IPS DF 19.7 (cell line): ENCODE results near the gene MRPL10.

Experiments
- DNase-seq: peaks from one replicate; pipeline ENCODE4 v3.0.0-alpha.2; 2013; ENCODE audit warnings: low read depth, low spot score

The MRPL10 gene

DNA sequence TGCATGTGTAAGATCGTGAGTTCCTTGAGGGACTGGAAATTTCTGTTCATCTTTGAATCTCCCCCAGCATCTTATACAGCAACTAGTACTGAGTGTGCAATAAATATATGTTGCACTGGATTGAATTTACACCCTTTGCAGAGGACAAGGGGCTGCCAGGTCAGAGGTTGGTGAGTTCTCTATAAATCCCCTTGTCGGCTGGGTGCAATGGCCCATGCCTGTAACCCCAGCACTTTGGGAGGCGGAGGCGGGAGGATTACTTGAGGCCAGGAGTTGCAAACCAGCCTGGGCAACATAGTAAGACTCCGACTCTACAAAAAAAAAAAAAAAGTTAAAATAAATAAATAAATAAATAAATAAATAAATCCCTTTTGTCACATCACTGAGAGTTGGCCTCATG is 29.0 kb upstream of the MRPL10 start:
- DNase-seq, result no peak

DNA sequence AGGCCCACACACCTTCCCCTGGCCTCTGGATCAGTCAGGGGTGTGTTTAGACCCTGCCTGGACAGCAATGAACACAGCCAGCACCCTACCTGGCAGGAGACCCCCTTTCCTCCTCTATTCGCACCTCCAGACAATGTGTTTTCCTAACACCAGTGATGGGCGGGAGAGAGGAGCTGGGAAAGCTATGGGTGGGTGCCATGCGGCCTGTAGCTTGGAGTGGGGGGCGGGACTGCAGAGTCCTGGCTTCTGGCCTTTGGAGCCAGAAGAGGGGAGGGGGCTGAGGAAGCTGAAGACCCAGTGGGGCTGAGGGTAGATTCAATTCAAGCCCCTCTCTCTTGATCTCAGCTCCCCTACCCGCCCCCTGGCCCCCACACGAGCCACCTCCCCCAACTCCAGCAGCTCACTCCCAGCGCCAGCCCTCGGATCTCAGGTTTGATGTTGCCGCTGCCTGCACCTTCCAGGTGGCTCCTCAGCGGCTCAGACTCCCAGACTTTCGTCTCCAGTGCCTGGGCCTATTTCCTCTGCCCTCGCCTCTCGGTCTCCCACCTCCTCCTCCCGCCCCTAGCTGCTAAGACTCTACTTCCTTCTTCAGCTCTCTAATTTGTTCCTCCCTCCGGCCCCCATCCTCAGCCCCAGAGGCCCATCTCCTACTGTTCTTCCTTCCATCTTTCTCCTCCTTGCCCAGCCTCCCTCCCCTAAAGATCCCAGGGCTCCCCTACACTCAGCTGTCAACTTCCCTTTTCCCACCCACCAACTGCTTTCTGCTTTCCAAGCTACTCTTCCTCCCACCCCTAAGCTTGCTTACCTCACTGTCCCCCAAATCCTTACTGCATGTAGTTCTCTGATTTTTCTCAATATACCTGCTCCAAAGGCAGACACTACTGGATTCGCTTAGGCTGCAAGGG is 26.5 kb upstream of the MRPL10 start:
- no peak for DNase-seq

DNA sequence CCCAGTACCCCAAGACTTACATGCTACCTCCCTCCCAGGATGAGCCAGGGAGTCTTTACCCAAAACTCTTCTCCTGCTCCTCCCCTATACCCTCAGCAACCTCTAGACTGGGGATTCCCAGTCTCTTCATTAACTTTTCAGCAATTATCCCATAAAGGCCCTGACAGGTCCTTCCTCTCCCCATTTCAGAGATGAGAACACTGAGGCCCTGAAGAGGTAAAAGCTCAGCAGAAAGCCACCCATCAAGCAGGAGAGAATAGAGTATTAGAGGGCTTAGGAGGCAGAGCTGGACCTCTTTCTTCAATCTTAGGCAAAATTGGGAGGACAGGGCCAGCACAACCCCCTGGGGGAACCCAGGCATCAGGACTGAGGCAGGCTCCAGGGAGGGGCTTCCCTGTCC is 25.5 kb upstream of the MRPL10 start:
- no peak for DNase-seq

DNA sequence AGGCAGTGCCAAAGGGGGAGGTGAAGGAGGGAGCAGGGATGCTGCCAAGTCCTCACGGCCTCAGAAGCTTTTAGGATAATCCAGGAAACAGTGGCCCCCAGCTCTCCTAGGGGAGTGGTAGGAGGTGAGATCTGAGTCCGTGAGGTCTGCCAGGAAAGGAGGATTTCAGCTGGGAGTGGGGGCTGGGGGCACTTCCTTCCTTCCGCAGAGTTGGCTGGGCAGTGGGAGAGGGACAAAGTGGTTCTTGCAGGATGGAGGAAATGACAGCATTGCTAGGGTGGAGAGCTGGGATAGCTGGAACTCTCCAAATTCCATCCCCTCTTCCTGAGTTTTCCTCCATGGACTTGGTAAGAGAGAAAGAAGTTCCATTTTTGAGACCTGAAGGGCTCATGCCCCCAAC is 24.4 kb upstream of the MRPL10 start:
- DNase-seq, result no peak

DNA sequence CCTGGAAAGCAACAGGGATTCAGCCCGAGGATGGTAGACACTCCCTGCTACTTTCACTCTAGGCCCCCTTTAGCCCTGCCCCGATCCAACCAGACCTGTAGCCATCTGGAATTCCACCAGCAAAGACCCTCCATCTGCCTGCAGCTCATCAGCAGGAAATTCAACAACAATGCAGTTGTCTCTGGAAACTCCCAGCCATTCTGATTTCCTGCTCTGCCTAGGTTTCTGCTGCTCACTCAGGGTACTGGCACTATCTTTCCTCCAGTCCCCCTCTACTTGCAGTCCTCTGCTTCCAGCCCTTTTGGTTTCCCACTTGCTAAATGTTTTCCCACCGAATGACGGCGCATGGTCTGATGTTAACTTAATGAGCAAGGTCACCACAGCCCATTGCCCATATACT is 22.3 kb upstream of the MRPL10 start:
- no peak for DNase-seq

DNA sequence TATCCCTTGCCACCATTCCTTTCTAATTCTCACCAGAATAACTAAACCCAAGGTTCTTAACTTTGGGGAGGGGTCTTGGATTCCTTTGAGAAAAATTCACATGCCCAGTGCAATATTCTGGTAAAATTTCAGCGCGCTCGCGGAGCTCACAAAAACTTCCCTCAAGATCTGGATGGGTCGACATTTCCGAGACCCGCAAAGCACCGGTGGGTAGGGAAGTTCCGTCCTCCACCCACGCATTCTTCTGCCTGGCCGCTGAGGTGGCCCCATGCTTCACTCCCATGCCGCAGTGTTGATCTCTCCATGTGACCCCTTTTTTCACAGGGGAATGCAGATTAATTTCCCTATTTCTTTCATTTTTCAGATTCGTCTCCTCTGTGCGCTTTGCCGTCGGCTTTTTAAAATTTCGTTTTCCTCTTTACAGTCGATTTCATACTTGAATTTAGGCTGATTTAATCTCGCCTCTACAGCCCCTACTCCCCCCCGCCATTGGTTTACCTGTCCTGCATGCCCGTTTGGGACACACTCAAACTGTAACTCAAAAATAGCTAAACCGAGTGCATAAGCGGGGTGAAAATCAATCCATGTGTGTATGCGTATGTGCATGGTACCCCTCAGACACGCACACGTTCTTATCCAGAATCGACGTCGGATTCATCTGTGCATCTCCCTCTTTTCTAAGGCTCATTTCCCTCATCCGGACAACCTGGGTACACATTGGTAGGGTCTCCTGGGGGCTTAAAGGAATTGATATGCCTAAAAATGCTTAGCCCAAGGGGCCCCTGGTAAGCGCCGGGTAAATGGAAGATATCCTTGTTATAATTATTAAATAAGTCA is 21.0 kb upstream of the MRPL10 start:
- DNase-seq, result no peak

DNA sequence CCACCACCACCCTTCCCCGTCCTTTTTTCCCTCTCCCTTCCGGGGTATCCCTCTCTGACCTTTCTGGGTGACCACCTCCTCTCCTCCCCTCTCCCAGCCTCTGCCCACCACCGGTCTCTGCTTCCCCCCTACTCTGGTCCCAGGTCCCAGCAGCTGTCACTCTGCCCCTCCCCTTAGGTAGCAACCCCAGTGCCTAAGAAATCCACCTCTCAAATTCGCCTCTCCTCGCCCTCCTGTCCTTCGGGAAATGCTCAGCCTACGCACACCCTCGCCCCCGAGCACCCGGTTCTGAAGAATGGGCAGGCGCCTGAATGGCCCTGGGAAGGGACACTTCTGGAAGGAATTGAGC is 20.4 kb upstream of the MRPL10 start:
- DNase-seq, result no peak

DNA sequence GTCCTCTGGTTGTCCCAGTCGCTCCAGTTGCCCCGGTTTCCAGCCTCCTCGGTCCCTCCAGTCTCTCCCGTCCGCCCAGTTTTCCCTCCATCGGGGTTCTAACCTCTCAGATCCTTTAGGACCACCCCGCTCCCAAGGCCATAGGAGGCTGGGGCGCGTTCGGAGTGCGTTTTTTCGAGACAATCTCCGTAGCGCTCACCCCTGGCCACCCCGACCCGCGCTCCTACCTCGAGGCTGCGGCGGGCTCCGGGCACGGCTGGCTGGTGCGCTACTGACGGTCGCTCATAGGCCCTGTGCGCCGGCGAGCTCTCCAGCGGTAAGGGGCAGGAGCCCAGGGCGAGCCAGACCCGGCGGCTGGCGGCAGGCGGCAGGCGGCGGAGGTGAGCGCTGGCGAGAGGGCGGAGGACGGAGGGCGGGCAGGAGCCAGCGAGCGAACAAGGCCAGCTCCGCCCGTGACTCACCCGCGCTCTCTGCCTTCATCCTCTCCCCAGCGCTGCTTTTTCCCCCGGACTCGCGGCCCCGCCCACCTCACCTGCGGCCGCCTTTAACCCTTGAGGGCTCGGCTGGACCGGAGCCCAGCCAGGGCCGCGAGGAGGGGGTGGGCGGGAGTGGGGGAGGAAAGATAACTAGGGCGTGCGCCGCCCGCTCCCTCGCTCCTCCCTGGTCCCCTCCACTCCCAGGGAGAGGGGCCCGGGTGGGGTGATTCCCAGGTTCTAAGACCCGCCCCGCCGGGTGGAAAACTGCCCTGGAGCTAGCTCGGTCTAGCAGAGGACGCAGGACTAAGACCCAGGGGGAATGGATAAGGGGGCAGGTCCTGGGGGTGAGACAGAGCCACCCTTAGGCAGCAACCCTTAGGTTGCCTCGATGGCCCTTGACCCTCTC is 19.6 kb upstream of the MRPL10 start, which contains the start of gene SP6:
SP6 (minus strand) TSS at position 472 of the 882 bp plus-strand sequence. CDS start 2,734 bp downstream, outside the sequence.
- DNase-seq, result no peak

DNA sequence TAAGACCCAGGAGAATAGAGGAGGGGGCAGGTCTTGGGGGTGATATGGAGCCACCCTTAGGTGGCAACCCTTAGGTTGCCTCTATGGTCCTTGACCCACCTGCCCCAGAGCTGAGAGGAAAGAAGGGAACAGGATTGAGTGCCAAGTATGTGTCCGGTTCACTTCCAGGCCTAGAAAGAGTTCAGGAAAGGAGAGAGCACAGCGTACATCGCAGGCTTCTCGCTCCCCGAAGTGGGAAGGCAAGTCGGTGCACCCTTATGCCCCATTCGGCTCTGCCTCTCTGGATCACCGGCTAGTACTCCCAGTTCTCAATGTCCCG is 19.0 kb upstream of the MRPL10 start:
- no peak for DNase-seq

DNA sequence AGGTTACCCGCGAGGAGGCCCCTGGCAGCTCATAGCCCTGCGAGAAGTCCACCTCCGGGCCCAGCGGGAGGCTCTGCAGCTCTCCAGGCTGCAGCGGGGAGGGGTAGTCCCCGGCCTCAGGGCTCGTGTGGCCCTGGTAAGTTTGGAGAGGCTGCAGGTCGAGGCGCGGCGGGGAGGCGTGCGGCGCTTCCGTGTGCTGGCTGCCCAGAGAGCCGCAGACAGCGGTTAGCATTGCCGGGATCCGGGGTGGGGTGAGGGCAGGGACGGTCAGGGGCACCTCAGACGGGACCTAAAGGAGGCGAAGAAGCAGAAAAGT is 16.8 kb upstream of the MRPL10 start:
- DNase-seq, result no peak

DNA sequence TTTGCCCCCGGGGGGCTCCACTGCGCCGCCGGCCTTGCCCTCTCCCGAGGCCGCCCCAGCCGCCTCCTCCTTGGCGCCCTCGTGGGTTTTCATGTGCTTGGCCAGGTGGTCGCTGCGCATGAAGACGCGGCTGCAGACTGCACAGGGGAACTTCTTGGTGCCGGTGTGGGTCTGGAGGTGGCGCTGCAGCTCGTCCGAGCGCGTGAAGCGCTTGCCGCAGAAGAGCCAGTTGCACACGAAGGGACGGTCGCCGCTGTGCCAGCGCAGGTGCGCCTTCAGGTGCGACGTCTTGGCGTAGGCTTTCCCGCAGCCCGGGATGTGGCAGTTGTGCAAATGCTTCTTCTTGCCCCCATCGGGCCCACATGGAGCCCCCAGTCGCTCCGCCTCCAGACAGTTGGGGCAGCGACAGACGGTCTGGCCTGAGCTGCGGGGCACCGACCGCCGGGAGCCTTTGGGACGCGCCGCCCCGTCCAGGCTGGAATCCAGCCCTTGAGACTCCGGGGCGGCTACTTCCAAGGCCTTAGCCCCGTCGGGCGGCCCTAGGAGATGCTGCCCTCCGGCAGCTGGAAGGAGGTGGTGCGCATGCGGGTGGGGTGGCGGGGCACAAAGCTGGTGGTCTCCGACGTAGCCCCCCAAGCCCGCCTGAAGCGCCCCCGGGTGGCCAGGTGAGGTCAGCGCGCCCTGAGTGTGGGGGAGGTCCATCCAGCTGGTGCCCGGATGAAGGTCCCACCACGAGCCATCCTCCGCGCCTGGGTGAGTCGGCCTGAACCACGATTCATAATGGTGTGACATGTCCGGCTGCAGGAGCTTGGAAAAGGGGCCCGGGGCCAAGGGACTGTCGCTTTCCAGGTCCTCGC is 16.2 kb upstream of the MRPL10 start:
- no peak for DNase-seq

DNA sequence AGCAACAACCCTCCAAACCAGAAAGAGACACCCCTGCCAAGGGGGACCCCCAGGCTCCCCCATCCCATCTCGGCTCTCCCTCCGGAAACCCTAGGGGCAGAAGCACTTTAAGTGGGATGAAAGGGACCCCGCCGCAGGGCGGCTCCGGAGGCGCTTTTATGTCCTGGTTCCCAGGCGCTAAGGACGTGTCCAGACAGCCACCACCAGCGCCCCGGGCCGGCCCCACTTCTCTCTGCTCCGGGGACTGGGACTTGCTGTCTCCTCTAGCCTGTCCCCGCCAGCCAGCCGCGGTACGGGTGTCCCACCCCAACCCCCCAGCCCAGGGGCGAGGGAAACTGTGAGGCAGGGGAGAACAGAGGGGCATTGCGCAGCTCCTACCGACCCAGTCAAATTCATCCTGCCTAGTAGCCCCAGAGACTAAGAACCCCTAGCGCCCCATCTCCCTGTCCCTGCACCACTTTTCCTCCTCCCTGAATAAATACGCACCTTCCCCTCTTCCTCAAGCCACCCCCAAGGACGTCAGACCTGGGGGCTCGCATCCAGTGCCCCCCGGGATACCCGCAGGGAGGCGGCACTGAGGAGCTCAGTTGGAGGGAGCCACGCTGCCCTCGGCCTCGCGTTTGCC is 15.5 kb upstream of the MRPL10 start:
- DNase-seq, result no peak

DNA sequence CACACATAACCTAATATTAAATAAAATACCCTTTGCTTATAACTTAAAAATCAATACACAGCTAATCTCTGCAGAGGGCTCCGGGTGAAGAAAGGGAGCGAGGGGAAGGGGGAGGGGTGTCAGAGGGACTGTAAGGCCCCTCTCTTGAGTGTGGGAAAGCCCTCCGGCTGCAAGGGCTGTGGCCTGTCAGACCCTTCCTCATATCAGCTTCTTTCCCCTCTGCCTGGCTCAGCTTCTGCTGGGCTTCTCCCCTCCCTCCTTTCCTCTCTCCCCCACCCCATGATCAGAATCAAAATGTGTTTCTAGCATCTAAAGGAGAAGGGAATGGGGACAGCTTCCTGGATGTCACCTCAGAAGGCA is 14.4 kb upstream of the MRPL10 start:
- no peak for DNase-seq

DNA sequence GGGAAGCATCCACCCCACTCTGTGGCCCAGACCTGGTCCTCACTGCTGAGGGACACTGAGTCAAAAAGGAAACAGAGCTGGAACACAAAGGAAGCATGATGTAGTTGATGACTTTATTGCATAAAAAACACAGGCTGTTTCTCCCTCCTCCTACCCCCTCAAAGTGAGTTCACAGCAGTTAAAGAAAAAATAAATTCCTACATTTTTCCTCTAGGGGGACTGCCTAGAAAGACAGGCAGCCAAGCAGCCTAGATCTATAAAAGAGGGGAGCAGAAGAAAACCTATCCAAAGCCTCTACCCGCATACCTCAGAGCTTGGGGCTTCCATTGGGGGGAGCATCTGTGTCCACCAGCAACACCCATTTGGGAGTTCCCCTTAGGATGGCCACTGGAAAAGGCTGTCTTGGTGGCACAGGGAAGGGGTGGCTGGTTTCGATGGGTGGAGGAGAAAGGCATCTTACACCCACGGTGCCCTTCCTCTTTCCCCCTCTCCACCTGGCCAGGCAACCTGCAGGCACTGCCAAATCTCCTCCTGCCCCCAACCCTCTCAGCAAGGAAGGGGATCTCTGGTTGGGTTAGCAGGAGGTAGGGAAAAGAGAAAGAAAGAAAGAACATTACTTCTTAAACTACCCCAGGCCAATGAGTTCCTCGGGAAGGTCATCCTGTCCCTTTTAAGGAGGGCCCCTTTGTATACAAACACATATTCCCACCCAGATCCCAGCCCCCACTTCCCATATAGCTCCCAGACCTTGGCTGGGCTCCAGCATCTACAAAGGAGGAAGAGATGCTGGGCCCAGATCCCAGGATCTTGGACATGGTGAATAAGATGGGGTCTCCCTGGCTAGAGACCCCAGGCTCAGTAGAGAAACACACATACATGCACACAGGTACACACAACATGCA is 13.7 kb upstream of the MRPL10 start:
- no peak for DNase-seq

DNA sequence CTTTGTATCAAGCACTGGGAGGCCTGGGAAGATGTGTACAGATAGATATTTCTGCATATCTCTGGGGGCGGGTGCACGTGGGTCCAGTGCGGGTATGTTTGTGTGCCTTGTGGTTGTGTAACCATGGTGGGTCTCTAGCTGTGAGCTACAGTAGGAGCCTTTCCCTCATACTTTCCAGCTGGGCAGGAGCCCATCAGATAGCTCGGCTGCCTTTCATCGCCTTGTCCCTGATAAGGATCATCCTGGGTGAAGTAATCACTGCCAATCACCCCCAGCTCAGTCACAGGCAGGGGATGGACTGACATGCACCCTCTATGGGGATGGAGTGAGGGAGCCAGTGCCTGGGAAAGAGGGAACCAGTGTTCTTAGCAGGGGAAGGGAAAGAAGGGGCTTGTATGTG is 12.9 kb upstream of the MRPL10 start:
- DNase-seq, result no peak

DNA sequence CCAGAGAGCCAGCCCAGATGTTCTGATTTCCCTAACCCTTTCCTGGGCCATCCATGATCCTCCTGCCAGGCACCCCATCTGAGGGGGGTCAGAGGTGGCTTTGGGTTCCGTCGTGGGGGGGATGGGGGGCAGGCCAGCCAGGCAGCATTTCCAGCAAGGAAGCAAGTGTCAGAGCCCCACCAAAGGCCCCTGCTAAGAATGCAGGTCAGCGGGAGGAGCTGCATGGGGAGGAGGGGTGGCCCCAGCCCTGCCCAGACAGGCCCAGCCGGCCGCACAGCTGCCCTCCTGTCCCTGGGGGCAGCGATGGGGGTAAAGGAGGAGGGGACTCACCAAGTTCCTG is 12.0 kb upstream of the MRPL10 start:
- DNase-seq, result no peak

DNA sequence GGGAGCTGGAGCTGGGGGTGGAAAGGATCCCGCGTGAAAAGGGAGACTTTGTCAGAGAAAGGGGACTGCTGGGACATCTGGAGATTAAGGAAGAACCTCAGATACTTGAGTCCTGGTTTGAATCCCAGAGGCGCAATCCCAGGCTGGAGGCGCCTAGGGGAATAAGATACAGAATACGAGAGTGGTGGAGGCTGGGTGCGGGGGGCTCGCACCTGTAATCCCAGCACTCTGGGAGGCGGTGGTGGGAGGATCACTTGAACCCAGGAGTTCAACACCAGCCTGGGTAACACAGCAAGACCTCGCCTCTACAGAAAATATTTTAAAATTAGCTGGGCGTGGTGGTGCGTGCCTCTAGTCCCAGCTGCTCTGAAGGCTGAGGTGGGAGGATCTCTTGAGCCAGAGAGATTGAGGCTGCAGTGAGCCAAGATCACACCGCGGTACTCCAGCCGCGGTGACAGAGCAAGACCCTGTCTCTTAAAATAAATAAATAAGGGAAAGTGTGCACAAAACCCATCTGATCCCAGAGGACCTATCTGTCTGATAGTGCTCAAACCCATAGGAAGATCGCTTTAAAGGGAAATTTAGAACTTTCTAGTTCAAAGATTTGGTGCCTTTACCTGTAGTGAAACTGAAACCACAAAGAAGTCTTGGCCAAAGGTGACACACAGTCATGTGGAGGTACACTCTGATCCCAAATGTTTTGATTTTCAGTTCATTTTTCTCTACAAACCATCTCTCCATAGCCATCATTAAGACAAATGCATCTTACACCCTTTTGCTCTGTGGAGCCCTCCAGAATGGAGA is 10.3 kb upstream of the MRPL10 start:
- DNase-seq, result no peak

DNA sequence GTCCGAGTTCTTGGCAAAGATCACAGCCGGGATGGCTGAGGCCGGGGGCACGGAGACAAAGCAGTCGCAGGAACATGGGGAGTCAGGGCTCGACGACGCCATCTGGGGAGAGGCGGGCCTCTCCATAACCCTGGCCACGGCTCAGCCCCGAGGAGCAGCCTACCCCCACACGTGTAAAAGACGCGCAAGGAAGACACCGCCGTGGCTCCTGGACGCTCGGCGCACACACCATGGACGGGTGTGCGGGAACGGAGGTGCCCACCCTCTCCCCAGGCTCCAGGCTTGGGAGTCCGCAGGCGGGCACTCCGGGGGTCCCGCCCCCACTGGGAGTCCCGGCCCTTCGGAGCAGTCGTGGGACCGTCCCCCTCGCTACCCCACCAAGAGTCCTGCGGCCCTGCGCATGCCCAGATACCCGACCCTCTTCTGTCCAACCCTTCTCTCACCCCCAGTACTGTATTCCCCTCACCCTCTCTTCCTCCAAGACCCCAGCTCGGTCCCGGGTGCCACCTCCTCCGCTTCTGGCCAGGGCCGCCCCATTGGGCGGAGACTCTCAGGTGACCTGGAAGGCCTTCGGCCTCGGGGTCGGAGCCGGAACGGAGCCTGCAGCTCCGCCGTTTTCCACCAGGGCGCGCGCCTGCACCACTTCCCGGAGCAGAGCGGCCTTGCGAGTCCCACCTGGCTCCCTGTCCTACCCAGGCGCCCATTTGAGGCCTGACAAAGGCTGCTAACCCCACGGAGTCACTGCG is 9.6 kb upstream of the MRPL10 start, which contains the start of gene SCRN2:
SCRN2 (minus strand) TSS at position 532 of the 746 bp plus-strand sequence; CDS start at position 102, 430 bp downstream.
- DNase-seq, result no peak
